MM.1S (cell line): Measurements from ENCODE around the gene LCN15.

Experiments
- EZH2phosphoT487 ChIP-seq: fragments of 300-600 bp; sonication (generic); IDR thresholded peaks from 2 replicates; pipeline ENCODE4 v1.6.1; 2018; ENCODE audit warnings: antibody characterized with exemption, low read length
- TF ChIP-seq, protein P1 (sequence below): fragments of 300-600 bp; sonication (generic); IDR thresholded peaks from 2 replicates; pipeline ENCODE4 v1.5.1; 2016; ENCODE audit warnings: antibody characterized with exemption, low read length, mixed read lengths

DNA sequence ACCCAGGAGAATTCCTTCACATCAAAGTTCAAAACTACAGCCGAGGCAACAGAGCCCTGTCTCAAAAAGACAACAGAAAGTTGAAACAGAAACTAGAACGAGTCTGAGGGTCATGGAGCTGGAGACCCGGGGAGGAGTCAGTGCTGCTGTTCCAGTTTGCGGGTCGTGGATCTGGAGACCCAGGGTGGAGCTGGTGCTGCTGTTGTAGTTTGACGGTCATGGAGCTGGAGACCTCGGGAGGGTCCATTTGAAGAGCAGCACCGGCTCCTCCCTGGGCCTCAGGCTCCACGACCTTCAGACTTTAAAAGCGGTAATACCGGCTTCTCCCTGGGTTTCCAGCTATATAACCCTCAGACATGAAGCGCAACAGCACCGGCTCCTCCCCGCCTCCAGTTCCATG lies 13.0 kb upstream of the LCN15 start:
- TF ChIP-seq, protein P1, sequence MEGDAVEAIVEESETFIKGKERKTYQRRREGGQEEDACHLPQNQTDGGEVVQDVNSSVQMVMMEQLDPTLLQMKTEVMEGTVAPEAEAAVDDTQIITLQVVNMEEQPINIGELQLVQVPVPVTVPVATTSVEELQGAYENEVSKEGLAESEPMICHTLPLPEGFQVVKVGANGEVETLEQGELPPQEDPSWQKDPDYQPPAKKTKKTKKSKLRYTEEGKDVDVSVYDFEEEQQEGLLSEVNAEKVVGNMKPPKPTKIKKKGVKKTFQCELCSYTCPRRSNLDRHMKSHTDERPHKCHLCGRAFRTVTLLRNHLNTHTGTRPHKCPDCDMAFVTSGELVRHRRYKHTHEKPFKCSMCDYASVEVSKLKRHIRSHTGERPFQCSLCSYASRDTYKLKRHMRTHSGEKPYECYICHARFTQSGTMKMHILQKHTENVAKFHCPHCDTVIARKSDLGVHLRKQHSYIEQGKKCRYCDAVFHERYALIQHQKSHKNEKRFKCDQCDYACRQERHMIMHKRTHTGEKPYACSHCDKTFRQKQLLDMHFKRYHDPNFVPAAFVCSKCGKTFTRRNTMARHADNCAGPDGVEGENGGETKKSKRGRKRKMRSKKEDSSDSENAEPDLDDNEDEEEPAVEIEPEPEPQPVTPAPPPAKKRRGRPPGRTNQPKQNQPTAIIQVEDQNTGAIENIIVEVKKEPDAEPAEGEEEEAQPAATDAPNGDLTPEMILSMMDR = no peak
- TF ChIP-seq EZH2phosphoT487 = no peak
